HepG2 (cell line): ENCODE data around the gene COMP. TPM values are rescaled to one million over a fixed set of nuclear protein-coding genes. Genes with fewer than 3 reads are reported as not detected.

Experiments used
- ATAC-seq: fragments of 200-7000 bp; cut with Tn5 transposase; 3 replicates; pipeline ENCODE4 v1.9.1; 2020; ENCODE audit warnings: mild to moderate bottlenecking, moderate library complexity
- BruUV-seq: library from RNA; stranded (reverse); fragments of 400-500 nt; replicated peaks from 2 replicates; lab custom pipeline; 2021; lab: Mats Ljungman, UMichigan
- CTCF ChIA-PET: fragments of 300-600 bp; formaldehyde crosslinking; extraction: SDS; loops from one replicate; lab custom pipeline; 2021; ENCODE audit warnings: low total read pairs, inconsistent platforms, low intra/inter-chr PET ratio; lab: Yijun Ruan, JAX
- POLR2A ChIA-PET: fragments of 350-600 bp; sonication (Branson Sonifier 250); formaldehyde crosslinking; loops from one replicate; lab custom pipeline; 2020; ENCODE audit warnings: antibody characterized with exemption, inconsistent platforms; lab: Yijun Ruan, JAX
- DNase-seq: peaks from one replicate; pipeline ENCODE4 v3.0.0-alpha.2; 2015; ENCODE audit warnings: low spot score
- FAIRE-seq: peaks from 3 replicates; lab custom pipeline; 2011; peaks lifted over from hg19 to GRCh38; lab: Jason Lieb, UNC
- H2AFZ ChIP-seq: one replicate; pipeline ENCODE4 v1.6.1; 2011; ENCODE audit warnings: low read length, inconsistent platforms
- H3K27ac ChIP-seq: fragments of 300-600 bp; 3 replicates; pipeline ENCODE4 v1.8.0; 2011; ENCODE audit warnings: mixed run types, mild to moderate bottlenecking, mixed read lengths, low read length, inconsistent platforms; ENCODE audit not compliant: insufficient read depth; ENCODE audit errors: extremely low read length
- H3K27me3 ChIP-seq, 2 experiments: fragments of 200-600 bp in 1 of 2; 2 replicates in 1 of 2; 3 replicates in 1 of 2; pipeline versions ENCODE4 v1.6.0 to v1.8.0; 2011; ENCODE audit warnings: low read length in 2 of 2, mild to moderate bottlenecking in 2 of 2, moderate library complexity in 2 of 2, inconsistent platforms in 1 of 2; ENCODE audit not compliant: insufficient read depth in 2 of 2, control insufficient read depth in 1 of 2
- H3K36me3 ChIP-seq, 2 experiments: fragments of 200-600 bp in 1 of 2; replicated peaks in 1 of 2; 2 replicates in 1 of 2; 3 replicates in 1 of 2; pipeline versions ENCODE4 v1.5.1 to v1.8.0; 2011; ENCODE audit warnings: low read length in 2 of 2, inconsistent platforms in 1 of 2; ENCODE audit not compliant: insufficient read depth in 2 of 2, control insufficient read depth in 1 of 2
- H3K4me1 ChIP-seq: 2 replicates; pipeline ENCODE4 v1.5.1; 2012; ENCODE audit warnings: low read length, inconsistent platforms; ENCODE audit not compliant: insufficient read depth
- H3K4me2 ChIP-seq: 2 replicates; pipeline ENCODE4 v1.6.0; 2011; ENCODE audit warnings: low read depth, low read length, inconsistent platforms
- H3K4me3 ChIP-seq, 3 experiments: fragments of 200-600 bp in 1 of 3; sonication (generic), shearing (Covaris generic) in 1 of 3; replicated peaks in 1 of 3; 2 replicates each; pipeline ENCODE4 v1.5.1; 2011 to 2016; ENCODE audit warnings: low read length in 3 of 3, inconsistent platforms in 2 of 3, low read depth in 2 of 3, mild to moderate bottlenecking in 2 of 3, control low read depth in 1 of 3, mixed read lengths in 1 of 3; ENCODE audit not compliant: insufficient read depth in 1 of 3
- H3K79me2 ChIP-seq: one replicate; pipeline ENCODE4 v1.6.1; 2011; ENCODE audit warnings: low read length, inconsistent platforms; ENCODE audit not compliant: insufficient read depth
- H3K9ac ChIP-seq: 2 replicates; pipeline ENCODE4 v1.6.0; 2011; ENCODE audit warnings: mild to moderate bottlenecking, low read depth, low read length, inconsistent platforms; ENCODE audit not compliant: insufficient read depth
- H3K9me3 ChIP-seq: 2 replicates; pipeline ENCODE4 v1.5.1; 2012; ENCODE audit warnings: mild to moderate bottlenecking, low read length
- H4K20me1 ChIP-seq: 2 replicates; pipeline ENCODE4 v1.6.0; 2011; ENCODE audit warnings: inconsistent platforms, mild to moderate bottlenecking, low read length, moderate library complexity; ENCODE audit not compliant: insufficient read depth
- CEBPG ChIP-seq: IDR thresholded peaks from 2 replicates; pipeline ENCODE4 v1.6.1; 2016
- HDAC2 ChIP-seq: sonication (generic); formaldehyde crosslinking; IDR thresholded peaks from 2 replicates; pipeline ENCODE4 v1.4.0; 2020; ENCODE audit warnings: missing genetic modification reagents
- PCBP1 ChIP-seq: fragments of 200-400 bp; formaldehyde crosslinking; IDR thresholded peaks from 2 replicates; pipeline ENCODE4 v1.6.1; 2017; ENCODE audit warnings: mild to moderate bottlenecking, low read depth, low read length, borderline replicate concordance
- PHF8 ChIP-seq: sonication (generic); formaldehyde crosslinking; IDR thresholded peaks from 2 replicates; pipeline ENCODE4 v1.5.0; 2020; ENCODE audit warnings: missing genetic modification reagents
- RARA ChIP-seq: IDR thresholded peaks from 2 replicates; pipeline ENCODE4 v1.6.1; 2016; ENCODE audit warnings: missing genetic modification reagents, missing compliant biosample characterization
- SKI ChIP-seq: fragments of 450-650 bp; IDR thresholded peaks from one replicate; pipeline ENCODE4 v1.6.1; 2018; ENCODE audit warnings: mild to moderate bottlenecking; ENCODE audit not compliant: partially characterized antibody
- ZNF430 ChIP-seq: sonication (generic); formaldehyde crosslinking; IDR thresholded peaks from 2 replicates; pipeline ENCODE4 v1.9.0; 2021; ENCODE audit warnings: mild to moderate bottlenecking, missing genetic modification reagents
- ZNF672 ChIP-seq: sonication (generic); formaldehyde crosslinking; IDR thresholded peaks from 2 replicates; pipeline ENCODE4 v1.8.1; 2022; ENCODE audit warnings: missing genetic modification reagents
- WGBS: methylation state at CpG from one replicate; pipeline ENCODE4 v1.1.6; 2017; ENCODE audit warnings: low lambda C conversion rate; 5-methylcytosine and 5-hydroxymethylcytosine counted together
- in situ Hi-C: cut with HindIII; loops from 2 replicates; pipeline ENCODE4 v1.10.0; 2017; ENCODE audit warnings: low pct_unique_long_range_greater_than_20kb; ENCODE audit not compliant: extremely low pct_ligation_motif_present
- intact Hi-C: fragments of 100-400 bp; cut with micrococcal nuclease; formaldehyde crosslinking; loops from one replicate; pipeline ENCODE4 v1.10.0; 2022; ENCODE audit not compliant: unreplicated experiment
- polyA plus RNA-seq, 8 experiments: library from polyadenylated mRNA; depleted of rRNA in 3 of 8; stranded (reverse) in 7 of 8; unstranded in 1 of 8; fragments of >200 nt; fragmentation: Illumina TruSeq in 4 of 8; extraction: Trizol in 4 of 8; gene quantifications; 2 replicates each; pipeline versions ENCODE4 v1.2.1 to v1.2.3, GENCODE V29; 2011 to 2016; ENCODE audit warnings: low read depth in 4 of 8, missing spikeins in 1 of 8, mixed read lengths in 1 of 8; ENCODE audit not compliant: insufficient read depth in 1 of 8
- total RNA-seq, 5 experiments: library from RNA; depleted of rRNA; stranded (reverse); fragments of >200 nt; fragmentation: Illumina TruSeq; extraction: Trizol; gene quantifications; 2 replicates each; pipeline ENCODE4 v1.2.3, GENCODE V29; 2016; ENCODE audit warnings: low read depth in 1 of 5
- TF ChIP-seq, protein P1 (sequence below), 2 experiments: sonication (generic) in 1 of 2; formaldehyde crosslinking in 1 of 2; IDR thresholded peaks; 2 replicates each; pipeline versions ENCODE4 v1.4.0 to v1.6.1; 2016 to 2020; ENCODE audit warnings: borderline replicate concordance in 1 of 2, low read depth in 1 of 2, mild to moderate bottlenecking in 1 of 2, missing genetic modification reagents in 1 of 2
- TF ChIP-seq, protein P2 (sequence below): sonication (generic); formaldehyde crosslinking; IDR thresholded peaks from 2 replicates; pipeline ENCODE4 v1.8.0; 2023; ENCODE audit warnings: mild to moderate bottlenecking, missing genetic modification reagents
- TF ChIP-seq, protein P3 (sequence below): sonication (generic); formaldehyde crosslinking; IDR thresholded peaks from 2 replicates; pipeline ENCODE4 v1.5.1; 2020; ENCODE audit warnings: mild to moderate bottlenecking, missing genetic modification reagents, moderate library complexity
- TF ChIP-seq, protein P4 (sequence below): sonication (generic); formaldehyde crosslinking; IDR thresholded peaks from 2 replicates; pipeline ENCODE4 v1.4.0; 2020; ENCODE audit warnings: missing genetic modification reagents, mild to moderate bottlenecking, borderline replicate concordance

COMP gene
- total and polyA plus RNA-seq, 2 of the 13 experiments (the other 11 are each of a cell fraction or from before 2014, with no cell fraction given), result 0.04 to 0.13 TPM

GRCh38 chr19:18804643-18805042, 13.5 kb upstream of the COMP start:
- FAIRE-seq, result no peak
- CTCF ChIA-PET, result no interaction called here
- in situ Hi-C loops, result no loop called here

More at GRCh38 chr19:18804643-18805042, 13.5 kb upstream of the COMP start:
- Histone ChIP-seq H3K36me3 (no peaks in the 10 kb centered on the region), H3K9me3 (no peaks in the 10 kb centered on the region), H3K4me3 (peak overlapping the region in 1 of 3 experiments; percentile 39; a peak in 1 of 6 replicates), H3K79me2 (no peaks in the 10 kb centered on the region), H4K20me1 (no peaks in the 10 kb centered on the region), H2AFZ (no peak overlapping the region), H3K4me1 (peaks cover 57% of the 10 kb centered on the region), H3K9ac (no peak overlapping the region; the same call in 1 of the 2 replicates), H3K27ac (no peak overlapping the region), H3K27me3 (peaks cover 2 to 21% of the 10 kb centered on the region in 2 experiments; a peak in 3 of 5 replicates), H3K4me2 (peak overlapping the region; percentile 61)
- ATAC-seq (peak; percentile 7), DNase-seq (no peak)
- intact Hi-C loops, result no loop called here
- POLR2A ChIA-PET, result no interaction called here
- TF ChIP-seq ZNF672 (CRISPR knock-in tag), result no peak
- peak; percentile 8; the same call in 1 of the 2 replicates for TF ChIP-seq PHF8 (CRISPR knock-in tag)
- TF ChIP-seq HDAC2 (CRISPR knock-in tag), result 0 out of 2 replicates have a peak, but pooled peaks have one; percentile 7
- peak; percentile 66 for TF ChIP-seq RARA (CRISPR knock-in tag)
- no peak for TF ChIP-seq CEBPG
- TF ChIP-seq, protein P1, sequence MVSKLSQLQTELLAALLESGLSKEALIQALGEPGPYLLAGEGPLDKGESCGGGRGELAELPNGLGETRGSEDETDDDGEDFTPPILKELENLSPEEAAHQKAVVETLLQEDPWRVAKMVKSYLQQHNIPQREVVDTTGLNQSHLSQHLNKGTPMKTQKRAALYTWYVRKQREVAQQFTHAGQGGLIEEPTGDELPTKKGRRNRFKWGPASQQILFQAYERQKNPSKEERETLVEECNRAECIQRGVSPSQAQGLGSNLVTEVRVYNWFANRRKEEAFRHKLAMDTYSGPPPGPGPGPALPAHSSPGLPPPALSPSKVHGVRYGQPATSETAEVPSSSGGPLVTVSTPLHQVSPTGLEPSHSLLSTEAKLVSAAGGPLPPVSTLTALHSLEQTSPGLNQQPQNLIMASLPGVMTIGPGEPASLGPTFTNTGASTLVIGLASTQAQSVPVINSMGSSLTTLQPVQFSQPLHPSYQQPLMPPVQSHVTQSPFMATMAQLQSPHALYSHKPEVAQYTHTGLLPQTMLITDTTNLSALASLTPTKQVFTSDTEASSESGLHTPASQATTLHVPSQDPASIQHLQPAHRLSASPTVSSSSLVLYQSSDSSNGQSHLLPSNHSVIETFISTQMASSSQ (IDR thresholded peaks at IDR 0.05; ENCODE audit: low read depth), result no peak
- TF ChIP-seq, protein P1 (CRISPR knock-in tag; IDR thresholded peaks at IDR 0.05; ENCODE audit: borderline replicate concordance), result no peak
- peak; percentile 73 for TF ChIP-seq SKI
- TF ChIP-seq, protein P2, sequence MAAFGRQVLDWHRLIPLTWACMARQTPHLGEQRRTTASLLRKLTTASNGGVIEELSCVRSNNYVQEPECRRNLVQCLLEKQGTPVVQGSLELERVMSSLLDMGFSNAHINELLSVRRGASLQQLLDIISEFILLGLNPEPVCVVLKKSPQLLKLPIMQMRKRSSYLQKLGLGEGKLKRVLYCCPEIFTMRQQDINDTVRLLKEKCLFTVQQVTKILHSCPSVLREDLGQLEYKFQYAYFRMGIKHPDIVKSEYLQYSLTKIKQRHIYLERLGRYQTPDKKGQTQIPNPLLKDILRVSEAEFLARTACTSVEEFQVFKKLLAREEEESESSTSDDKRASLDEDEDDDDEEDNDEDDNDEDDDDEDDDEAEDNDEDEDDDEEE, result peak; percentile 72; the same call in 1 of the 2 replicates
- TF ChIP-seq, protein P3, sequence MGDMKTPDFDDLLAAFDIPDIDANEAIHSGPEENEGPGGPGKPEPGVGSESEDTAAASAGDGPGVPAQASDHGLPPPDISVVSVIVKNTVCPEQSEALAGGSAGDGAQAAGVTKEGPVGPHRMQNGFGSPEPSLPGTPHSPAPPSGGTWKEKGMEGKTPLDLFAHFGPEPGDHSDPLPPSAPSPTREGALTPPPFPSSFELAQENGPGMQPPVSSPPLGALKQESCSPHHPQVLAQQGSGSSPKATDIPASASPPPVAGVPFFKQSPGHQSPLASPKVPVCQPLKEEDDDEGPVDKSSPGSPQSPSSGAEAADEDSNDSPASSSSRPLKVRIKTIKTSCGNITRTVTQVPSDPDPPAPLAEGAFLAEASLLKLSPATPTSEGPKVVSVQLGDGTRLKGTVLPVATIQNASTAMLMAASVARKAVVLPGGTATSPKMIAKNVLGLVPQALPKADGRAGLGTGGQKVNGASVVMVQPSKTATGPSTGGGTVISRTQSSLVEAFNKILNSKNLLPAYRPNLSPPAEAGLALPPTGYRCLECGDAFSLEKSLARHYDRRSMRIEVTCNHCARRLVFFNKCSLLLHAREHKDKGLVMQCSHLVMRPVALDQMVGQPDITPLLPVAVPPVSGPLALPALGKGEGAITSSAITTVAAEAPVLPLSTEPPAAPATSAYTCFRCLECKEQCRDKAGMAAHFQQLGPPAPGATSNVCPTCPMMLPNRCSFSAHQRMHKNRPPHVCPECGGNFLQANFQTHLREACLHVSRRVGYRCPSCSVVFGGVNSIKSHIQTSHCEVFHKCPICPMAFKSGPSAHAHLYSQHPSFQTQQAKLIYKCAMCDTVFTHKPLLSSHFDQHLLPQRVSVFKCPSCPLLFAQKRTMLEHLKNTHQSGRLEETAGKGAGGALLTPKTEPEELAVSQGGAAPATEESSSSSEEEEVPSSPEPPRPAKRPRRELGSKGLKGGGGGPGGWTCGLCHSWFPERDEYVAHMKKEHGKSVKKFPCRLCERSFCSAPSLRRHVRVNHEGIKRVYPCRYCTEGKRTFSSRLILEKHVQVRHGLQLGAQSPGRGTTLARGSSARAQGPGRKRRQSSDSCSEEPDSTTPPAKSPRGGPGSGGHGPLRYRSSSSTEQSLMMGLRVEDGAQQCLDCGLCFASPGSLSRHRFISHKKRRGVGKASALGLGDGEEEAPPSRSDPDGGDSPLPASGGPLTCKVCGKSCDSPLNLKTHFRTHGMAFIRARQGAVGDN, result peak; percentile 29; the same call in 1 of the 2 replicates
- TF ChIP-seq PCBP1, result 0 out of 2 replicates have a peak, but pooled peaks have one; percentile 4
- TF ChIP-seq, protein P4, sequence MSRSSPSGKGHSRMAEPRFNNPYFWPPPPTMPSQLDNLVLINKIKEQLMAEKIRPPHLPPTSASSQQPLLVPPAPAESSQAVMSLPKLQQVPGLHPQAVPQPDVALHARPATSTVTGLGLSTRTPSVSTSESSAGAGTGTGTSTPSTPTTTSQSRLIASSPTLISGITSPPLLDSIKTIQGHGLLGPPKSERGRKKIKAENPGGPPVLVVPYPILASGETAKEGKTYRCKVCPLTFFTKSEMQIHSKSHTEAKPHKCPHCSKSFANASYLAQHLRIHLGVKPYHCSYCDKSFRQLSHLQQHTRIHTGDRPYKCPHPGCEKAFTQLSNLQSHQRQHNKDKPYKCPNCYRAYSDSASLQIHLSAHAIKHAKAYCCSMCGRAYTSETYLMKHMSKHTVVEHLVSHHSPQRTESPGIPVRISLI (CRISPR knock-in tag), result no peak
- TF ChIP-seq ZNF430 (CRISPR knock-in tag), result 0 out of 2 replicates have a peak, but pooled peaks have one; percentile 28
- 13% methylated on average over 7 of the region's 8 CpGs for WGBS
- BruUV-seq, result no TSS peak
